CD4-positive, alpha-beta T cell treated with Interleukin-1 beta for 1 hour (primary cell): ENCODE measurements around the gene WDR62.
"Not testable (repeated sequence)": the region's sequence is repeated elsewhere in the genome, so short reads cannot be mapped to it uniquely, and the experiment has no call there.

ENCODE experiments used
- DNase-seq, 2 donors: peaks; one replicate each; pipeline ENCODE4 v3.0.0-alpha.2; 2020 to 2022

The WDR62 gene

GRCh38 chr19:36113425-36113824, 58.7 kb downstream of the WDR62 start:
- DNase-seq: no peak

- no peak for DNase-seq
These were observed 59.4 kb downstream of the WDR62 start for GRCh38 chr19:36113894-36114720.

GRCh38 chr19:36114721-36115452, 60.2 kb downstream of the WDR62 start, which contains the start of gene POLR2I:
TSS of gene POLR2I (minus strand) at chr19:36114875. CDS start at chr19:36114856, 19 bp downstream.
- DNase-seq: peak; percentile 100

- no peak for DNase-seq
These were observed 61.0 kb downstream of the WDR62 start, which contains the start of gene TBCB for GRCh38 chr19:36115453-36116343. TSS of gene TBCB (plus strand) at chr19:36115468. CDS start at chr19:36115561, 93 bp downstream.

- no peak for DNase-seq
These were observed 61.6 kb downstream of the WDR62 start for GRCh38 chr19:36116344-36116637.

- DNase-seq: no peak
These were observed 65.6 kb downstream of the WDR62 start for GRCh38 chr19:36120092-36120983.

- no peak for DNase-seq
These were observed 66.3 kb downstream of the WDR62 start for GRCh38 chr19:36120984-36121358.

GRCh38 chr19:36121486-36122124, 66.9 kb downstream of the WDR62 start:
- DNase-seq: no peak

- no peak for DNase-seq
These were observed 70.9 kb downstream of the WDR62 start for GRCh38 chr19:36125557-36125956.

GRCh38 chr19:36128392-36128736, 73.7 kb downstream of the WDR62 start:
- DNase-seq: no peak

GRCh38 chr19:36131221-36131620, 76.5 kb downstream of the WDR62 start:
- peak; percentile 33 to 68 for DNase-seq

- not testable (repeated sequence) for DNase-seq
These were observed 80.2 kb downstream of the WDR62 start for GRCh38 chr19:36134867-36135266.

- peak in 1 of 2 donors; percentile 30 for DNase-seq
These were observed 82.4 kb downstream of the WDR62 start for GRCh38 chr19:36136964-36137686.

GRCh38 chr19:36139120-36139472, 84.4 kb downstream of the WDR62 start:
- no peak for DNase-seq

- peak; percentile 92 to 94 for DNase-seq
These were observed 85.0 kb downstream of the WDR62 start, which contains the start of gene CAPNS1 for GRCh38 chr19:36139473-36140303. TSS of gene CAPNS1 (plus strand) at chr19:36140066. CDS start at chr19:36141012, 946 bp downstream.

- peak in 1 of 2 donors; percentile 71 for DNase-seq
These were observed 85.8 kb downstream of the WDR62 start for GRCh38 chr19:36140304-36141038.

GRCh38 chr19:36141039-36141927, 86.6 kb downstream of the WDR62 start:
- peak; percentile 88 to 95 for DNase-seq

- DNase-seq: no peak
These were observed 87.3 kb downstream of the WDR62 start for GRCh38 chr19:36142046-36142445.
